GM10248 (cell line): ENCODE results near the gene LGALS8.
"Not testable (repeated sequence)": the region's sequence is repeated elsewhere in the genome, so short reads cannot be mapped to it uniquely, and the experiment has no call there.

Experiments
- CTCF ChIA-PET: fragments of 300-600 bp; sonication (Branson Sonifier 250); formaldehyde crosslinking; extraction: SDS; loops from one replicate; lab custom pipeline; 2021; ENCODE audit warnings: antibody characterized with exemption; lab: Yijun Ruan, JAX
- POLR2A ChIA-PET: fragments of 350-650 bp; sonication (Branson Sonifier 250); formaldehyde crosslinking; extraction: SDS; loops from one replicate; lab custom pipeline; 2020; ENCODE audit warnings: antibody characterized with exemption; lab: Yijun Ruan, JAX
- DNase-seq: peaks from one replicate; pipeline ENCODE4 v3.0.0; 2012; ENCODE audit errors: extremely low spot score
- TF ChIP-seq, protein P1 (sequence below): IDR thresholded peaks from 2 replicates; pipeline ENCODE4 v1.5.1; 2012; ENCODE audit warnings: mild to moderate bottlenecking, low read depth; ENCODE audit errors: extremely low read depth, missing control alignments, control extremely low read depth

The LGALS8 gene

DNA sequence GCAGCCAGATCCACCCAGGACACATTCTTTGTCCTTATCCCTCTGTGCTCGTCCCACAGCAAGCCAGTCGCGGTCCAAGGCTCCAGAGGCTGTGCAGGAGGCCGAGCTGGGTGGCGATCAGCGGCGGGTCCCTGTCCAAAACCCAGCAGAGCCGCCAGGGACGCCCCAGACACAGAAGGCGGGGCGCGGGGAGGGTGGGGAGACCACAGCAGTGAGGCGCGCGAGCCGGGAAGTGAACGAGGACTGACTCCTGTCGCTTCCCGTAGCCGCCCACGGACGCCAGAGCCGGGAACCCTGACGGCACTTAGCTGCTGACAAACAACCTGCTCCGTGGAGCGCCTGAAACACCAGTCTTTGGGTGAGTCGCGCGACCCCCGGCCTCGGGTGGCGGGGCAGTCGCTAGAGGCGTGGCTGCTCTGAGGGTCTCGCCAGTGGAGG lies at the start of gene LGALS8:
Gene LGALS8 (plus strand): TSS at position 279 of the 438 bp plus-strand sequence. CDS start 2,089 bp downstream, outside the sequence.
- ChIA-PET POLR2A (no interaction called here), CTCF (no interaction called here)
- peak; percentile 88 for DNase-seq
- TF ChIP-seq, protein P1, sequence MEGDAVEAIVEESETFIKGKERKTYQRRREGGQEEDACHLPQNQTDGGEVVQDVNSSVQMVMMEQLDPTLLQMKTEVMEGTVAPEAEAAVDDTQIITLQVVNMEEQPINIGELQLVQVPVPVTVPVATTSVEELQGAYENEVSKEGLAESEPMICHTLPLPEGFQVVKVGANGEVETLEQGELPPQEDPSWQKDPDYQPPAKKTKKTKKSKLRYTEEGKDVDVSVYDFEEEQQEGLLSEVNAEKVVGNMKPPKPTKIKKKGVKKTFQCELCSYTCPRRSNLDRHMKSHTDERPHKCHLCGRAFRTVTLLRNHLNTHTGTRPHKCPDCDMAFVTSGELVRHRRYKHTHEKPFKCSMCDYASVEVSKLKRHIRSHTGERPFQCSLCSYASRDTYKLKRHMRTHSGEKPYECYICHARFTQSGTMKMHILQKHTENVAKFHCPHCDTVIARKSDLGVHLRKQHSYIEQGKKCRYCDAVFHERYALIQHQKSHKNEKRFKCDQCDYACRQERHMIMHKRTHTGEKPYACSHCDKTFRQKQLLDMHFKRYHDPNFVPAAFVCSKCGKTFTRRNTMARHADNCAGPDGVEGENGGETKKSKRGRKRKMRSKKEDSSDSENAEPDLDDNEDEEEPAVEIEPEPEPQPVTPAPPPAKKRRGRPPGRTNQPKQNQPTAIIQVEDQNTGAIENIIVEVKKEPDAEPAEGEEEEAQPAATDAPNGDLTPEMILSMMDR, result no peak

DNA sequence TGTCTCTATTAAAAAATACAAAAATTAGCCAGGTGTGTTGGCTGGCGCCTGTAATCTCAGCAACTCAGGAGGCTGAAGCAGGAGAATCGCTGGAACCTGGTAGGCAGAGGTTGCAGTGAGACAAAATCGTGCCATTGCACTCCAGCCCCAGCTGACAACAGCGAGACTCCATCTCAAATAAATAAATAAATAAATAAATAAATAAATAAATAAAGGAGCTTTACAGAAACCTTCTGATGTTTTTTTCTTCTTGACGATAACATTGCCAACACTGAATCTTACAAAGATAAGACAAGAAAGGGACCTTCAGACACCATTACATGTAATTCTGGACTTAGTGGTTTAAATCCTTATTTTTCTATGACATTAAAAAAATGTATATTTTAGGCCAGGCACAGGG lies 47.8 kb upstream of the LGALS8 start:
- no peak for DNase-seq
- ChIA-PET CTCF (interaction anchor here (1.6 kb wide), 1 partner anchor 911 kb away, joined by 3 read pairs; no protein-coding TSS in a partner anchor), POLR2A (no interaction called here)
- TF ChIP-seq, protein P1, result no peak

DNA sequence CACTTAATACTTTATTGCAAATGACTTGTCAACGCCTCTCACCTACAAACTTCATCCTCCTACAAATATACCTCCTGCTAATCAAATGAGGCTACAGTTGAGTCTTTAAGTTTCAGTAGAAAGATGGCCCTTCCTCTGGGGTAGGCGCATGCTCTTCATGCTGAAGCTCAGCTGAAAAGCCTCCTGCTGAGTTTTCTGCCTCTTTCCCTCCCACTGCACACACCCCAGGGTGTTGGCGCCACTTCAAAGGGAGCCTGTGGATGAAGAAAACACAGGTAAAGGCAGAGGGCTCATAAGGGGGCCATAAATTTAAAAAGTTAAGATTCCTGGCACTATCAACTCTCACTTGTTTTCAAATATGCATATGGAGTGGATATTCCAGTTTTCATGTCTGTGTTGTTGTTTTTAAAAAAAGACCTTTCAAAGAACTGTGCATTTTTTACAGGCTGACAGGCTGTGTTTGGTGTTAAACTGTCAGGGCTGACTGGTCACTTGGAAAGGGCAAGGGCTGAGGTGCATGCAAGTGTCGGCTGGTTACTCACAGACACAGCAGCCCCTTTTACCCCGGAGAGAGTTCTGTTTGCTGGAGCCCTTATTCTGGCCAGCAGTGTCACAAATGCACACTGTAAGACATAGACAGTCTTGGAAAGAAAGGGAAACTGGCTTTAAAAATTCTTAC lies 42.9 kb upstream of the LGALS8 start:
- no peak for DNase-seq
- CTCF ChIA-PET, result no interaction called here
- TF ChIP-seq, protein P1, result no peak
- POLR2A ChIA-PET, result no interaction called here

DNA sequence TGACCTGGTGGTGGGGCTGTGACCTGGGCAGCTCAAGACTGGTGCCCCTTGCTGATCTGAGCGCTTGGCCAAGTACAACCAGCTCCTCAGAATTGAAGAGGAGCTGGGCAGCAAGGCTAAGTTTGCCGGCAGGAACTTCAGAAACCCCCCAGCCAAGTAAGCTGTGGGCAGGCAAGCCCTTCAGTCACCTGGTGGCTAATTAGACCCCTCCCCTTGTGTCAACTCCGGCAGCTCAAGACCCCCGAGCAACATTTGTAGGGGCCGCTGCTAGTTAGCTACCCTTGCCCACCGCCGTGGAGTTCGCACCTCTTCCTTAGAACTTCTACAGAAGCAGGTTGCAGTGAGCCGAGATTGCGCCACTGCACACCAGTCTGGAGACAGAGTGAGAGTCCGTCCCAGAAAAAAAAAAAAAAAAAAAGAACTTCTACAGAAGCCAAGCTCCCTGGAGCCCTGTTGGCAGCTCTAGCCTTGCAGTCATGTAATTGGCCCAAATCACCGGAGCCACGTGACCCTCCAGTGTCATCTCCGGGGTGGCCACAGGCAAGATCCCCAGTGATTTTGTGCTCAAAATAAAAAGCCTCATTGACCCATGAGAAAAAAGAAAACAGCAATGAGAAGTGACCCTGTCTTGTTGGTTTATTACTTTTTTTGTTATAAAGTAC lies 39.3 kb upstream of the LGALS8 start:
- CTCF ChIA-PET, result interaction anchor here (0.9 to 1.3 kb wide), 2 partner anchors 9 to 375 kb away, joined by 3 to 5 read pairs; no protein-coding TSS in a partner anchor
- TF ChIP-seq, protein P1, result no peak
- no peak for DNase-seq
- POLR2A ChIA-PET, result no interaction called here

DNA sequence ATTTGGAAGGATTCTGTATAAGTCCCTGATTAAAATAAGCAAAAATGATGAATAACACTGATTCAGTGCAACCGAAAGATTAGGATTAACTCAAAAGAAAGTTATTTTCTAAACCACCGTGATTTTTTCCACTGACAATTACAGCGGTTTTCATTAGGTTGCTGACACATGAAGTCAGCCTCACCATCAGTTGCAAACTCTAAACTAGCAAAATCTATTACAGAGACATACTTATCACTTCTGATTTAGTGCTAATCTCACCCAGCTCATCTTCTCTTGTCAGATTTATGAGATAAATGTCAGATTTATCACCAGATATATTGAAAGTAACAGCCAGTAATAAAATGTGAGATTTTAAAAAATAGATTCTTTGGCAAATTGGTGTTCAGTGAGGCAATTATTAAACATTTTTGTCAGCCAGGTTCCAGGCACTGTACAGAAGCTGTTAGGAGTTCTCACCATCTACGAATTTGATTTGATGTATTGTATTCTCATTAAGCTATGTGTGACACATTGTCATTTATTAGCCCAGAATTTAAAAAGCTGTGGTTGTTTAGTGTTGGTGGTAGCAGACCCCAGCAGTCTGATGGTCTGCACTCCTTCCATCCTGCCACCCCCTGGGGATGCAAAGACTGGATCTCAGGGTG lies 37.3 kb upstream of the LGALS8 start:
- ChIA-PET CTCF (interaction anchor here (0.9 to 7.4 kb wide), 5 partner anchors 60 to 384 kb away, joined by 3 to 34 read pairs (median 3); no protein-coding TSS in a partner anchor), POLR2A (no interaction called here)
- TF ChIP-seq, protein P1, result no peak
- no peak for DNase-seq

DNA sequence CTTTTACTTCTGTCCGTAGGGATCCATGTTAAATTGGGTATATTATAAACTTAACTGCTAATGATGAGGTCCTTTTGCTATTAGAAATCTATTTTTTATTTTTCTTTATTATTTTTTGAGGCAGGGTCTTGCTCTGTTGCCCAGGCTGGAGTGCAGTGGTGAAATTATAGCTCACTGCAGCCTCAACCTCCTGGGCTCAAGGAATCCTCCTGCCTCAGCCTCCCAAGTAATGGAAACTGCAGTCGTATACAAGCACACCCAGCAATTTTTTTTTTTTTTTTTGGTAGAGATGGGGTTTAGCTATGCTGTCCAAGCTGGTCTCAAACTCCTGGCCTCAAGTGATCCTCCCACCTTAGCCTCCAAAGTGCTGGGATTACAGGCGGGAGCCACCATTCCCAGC lies 34.6 kb upstream of the LGALS8 start:
- POLR2A ChIA-PET, result not testable (repeated sequence)

More for the DNA sequence above, 34.6 kb upstream of the LGALS8 start:
- CTCF ChIA-PET, result interaction anchor here (1.0 to 7.4 kb wide), 6 partner anchors 17 to 387 kb away, joined by 3 to 34 read pairs (median 6); no protein-coding TSS in a partner anchor
- DNase-seq, result not testable (repeated sequence)
